Stimulated activated CD4-positive, alpha-beta T cell treated with anti-CD3 and anti-CD28 coated beads, Interleukin-4, amount 100 ng/mL, for 1 hour (primary cell): ENCODE data around the gene CRAT.
A peak's percentile ranks its signal among the peaks of the same experiment; 100 is the strongest.

Experiments used
- DNase-seq: peaks from one replicate; pipeline ENCODE4 v3.0.0-alpha.2; 2020

Gene CRAT

GRCh38 chr9:129080601-129081387 lies 29.8 kb downstream of the CRAT start, which contains the start of gene DOLPP1:
TSS of gene DOLPP1 (plus strand) at chr9:129081111. CDS start at chr9:129081132, 21 bp downstream.
- peak; percentile 98 for DNase-seq

DNA sequence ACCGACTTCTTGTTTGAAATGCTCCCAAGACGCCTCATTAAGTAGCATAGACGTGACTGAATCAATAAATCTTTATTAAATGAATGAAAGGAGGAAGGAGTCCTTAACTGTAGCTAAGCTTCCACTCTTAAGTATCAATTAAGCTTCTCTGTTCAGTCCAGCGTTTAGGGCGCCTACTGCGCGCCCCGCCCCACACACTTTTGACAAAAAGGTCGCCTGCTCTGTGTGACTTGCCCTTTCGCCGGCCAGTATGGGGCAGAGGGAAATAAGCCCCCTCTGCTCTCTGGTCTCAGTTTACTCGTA lies 30.3 kb downstream of the CRAT start:
- DNase-seq: no peak

GRCh38 chr9:129079829-129080228 lies 30.8 kb downstream of the CRAT start:
- no peak for DNase-seq

DNA sequence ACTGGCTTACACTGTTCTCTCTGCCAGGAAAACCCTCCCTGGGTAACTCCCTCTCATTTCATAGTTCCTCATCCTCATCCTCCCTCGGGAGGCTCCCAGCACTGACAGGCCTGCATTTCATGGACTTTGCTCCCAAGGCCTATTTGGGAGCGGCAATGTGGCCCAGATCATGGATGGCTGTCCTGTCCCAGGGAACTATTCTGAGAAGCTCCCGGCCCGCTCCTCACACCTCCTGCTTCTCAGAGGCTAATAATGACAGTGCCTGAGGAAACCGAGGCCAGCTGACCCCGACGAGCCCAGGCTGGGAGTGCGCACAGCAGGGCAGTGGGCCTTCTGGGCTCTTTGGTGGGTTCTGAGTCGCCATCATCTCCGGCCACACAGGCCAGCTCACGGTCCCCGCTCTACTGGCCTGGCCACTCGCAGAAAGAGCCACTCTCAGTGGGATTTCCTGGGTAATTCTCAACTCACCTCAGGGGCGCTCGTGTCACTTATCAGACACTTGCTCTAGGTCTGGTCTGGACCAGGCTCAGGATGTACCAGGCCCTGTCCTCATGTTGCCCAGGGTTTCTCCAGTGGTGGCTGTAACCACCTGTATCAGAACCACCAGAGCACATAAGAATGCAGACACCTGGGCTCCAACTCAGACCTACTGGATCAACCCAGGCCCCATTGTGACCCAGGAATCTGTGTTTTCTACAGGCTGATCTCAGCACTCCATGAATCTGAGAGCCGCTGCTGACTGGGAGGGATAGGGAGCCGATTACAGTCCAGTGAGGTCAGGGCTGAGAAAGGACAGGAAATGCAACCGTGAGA lies 31.7 kb downstream of the CRAT start:
- no peak for DNase-seq

DNA sequence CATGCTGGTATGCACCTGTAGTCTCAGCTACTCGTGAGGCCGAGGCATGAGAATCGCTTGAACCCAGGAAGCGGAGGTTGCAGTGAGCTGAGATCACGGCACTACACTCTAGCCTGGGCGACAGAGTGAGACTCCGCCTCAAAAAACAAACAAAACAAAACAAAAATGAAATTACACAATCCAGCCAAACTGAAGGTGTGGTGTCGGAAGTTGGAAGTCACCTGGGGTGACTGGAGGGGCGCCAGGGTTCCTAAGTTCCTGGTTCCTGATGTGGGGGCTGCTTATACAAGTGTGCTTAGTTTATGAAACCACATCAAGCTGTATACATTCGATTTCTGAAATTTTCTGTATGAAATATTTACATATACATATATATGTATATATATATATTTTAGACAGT lies 33.4 kb downstream of the CRAT start:
- DNase-seq: no peak

- no peak for DNase-seq
Observed at GRCh38 chr9:129076640-129077037, 34.0 kb downstream of the CRAT start.

DNA sequence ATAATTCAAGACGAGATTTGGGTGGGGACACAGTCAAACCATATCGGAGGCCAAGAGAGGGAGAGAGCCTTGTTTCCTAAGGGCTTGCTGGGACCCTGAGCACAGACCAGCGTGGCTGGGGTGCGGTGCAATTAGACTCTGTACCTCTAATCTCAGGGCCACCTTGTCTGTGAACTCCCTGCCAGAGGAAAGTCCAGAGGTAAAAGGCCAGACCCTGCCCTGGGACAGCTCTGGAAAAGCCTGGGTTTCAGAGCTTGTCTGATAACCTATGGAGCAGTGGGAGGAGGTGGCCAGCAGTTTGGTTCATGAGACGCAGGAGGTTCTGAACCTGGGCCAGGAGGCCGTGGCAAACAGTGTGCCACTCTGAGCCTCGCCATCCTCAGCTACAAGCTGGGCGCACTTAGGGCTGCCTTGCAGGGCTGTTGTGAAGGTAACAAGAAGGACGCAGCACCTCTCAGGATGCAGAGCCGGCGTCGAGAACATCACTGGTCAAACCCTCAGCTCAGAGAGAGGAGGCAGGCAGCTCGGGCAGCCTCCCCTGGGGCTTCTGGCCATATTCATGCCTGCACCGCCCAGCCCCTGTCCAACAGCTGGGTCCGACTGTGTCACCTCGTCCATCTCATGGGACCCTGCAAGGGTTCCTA lies 34.5 kb downstream of the CRAT start:
- DNase-seq: no peak

DNA sequence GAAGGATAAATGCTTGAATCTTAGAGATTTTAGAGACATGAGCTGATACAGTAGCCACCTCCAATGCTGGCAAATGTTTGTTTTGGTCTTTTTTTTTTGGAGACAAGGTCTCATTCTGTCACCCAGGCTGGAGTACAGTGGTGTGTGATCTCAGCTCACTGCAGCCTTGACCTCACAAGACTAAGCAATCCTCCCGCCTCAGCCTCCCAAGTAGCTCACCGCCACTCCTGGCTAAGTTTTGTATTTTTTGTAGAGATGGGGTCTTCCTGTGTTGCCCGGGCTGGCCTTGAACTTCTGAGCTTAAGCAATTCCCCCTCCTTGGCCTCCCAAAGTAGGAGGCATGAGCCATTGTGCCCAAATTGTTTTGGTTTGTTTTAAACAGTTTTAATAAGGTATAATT lies 36.5 kb downstream of the CRAT start:
- no peak for DNase-seq

DNA sequence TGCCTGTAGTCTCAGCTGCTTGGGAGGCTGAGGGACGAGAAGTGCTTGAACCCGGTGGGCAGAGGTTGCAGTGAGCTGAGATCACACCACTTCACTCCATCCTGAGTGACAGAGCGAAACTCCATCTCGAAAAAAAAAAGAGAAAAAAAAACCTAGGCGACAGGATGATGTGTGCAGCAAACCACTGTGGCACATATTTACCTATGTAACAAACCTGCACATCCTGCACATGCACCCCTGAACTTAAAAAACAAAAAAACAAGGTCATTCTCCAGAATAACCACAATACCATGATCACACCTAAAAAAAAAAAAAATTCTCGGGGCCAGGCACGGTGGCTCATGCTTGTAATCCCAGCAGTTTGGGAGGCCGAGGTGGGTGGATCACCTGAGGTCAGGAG lies 37.2 kb downstream of the CRAT start:
- no peak for DNase-seq

- no peak for DNase-seq
Observed at GRCh38 chr9:129072171-129072570, 38.4 kb downstream of the CRAT start.

- no peak for DNase-seq
Observed at GRCh38 chr9:129071526-129072126, 39.0 kb downstream of the CRAT start.

GRCh38 chr9:129070696-129071525 lies 39.7 kb downstream of the CRAT start:
- DNase-seq: no peak

DNA sequence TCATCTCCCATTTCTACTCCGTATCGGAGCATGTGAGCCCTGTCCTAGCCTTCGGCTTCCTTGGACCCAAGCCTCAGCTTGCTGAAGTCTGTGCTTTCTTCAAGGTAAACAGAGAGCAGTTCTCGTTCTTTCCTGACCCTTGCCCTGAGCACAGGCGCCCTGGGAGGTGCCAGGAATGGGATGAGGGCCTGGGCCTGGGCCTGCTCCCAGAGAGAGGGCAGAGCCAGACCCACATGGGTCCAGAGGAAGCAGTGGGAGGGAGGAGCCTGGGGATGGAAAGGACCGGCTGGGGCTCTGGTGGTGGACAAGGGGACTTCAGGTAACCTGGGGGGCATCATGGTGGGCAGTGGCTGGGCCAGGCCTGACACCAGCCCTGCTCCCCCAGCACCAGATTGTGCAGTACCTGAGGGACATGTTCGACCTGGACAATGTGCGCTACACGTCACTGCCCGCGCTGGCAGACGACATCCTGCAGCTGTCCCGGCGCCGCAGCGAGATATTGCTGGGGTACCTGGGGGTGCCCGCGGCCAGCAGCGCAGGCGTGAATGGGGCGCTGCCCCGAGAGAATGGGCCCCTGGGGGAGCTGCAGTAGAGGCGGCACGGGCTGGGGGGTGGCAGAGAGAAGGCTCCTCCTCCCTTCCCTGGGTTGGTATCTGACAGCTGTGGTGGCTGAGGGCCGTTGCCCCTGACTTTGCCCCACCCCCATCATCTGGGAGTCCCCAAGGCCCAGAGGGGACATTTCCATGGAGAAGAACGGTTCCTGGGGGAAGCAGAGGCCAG lies 40.5 kb downstream of the CRAT start:
- no peak for DNase-seq

- peak; percentile 52 for DNase-seq
Observed at GRCh38 chr9:129068990-129069861, 41.4 kb downstream of the CRAT start.

- no peak for DNase-seq
Observed at GRCh38 chr9:129068110-129068509, 42.5 kb downstream of the CRAT start.

DNA sequence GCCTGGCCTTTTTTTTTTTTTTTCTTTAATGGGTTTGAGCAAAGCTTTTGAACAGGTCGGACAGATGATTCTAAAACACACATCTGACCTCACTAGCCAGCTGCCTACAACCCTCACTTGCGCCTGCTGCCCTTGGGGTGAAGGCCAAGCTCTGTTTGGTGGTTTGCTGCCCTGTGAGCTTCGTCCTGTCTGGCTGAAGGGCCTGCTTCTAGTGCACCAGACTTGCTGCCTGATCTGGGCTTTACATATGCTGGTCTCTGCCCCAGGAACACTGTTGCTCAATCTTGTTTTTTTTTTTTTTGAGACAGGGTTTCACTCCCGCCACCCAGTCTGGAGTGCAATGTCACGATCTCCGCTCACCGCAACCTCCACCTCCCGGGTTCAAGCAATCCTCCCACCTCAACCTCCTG lies 46.1 kb downstream of the CRAT start:
- DNase-seq: no peak

GRCh38 chr9:129063061-129063460 lies 47.5 kb downstream of the CRAT start:
- DNase-seq: no peak

DNA sequence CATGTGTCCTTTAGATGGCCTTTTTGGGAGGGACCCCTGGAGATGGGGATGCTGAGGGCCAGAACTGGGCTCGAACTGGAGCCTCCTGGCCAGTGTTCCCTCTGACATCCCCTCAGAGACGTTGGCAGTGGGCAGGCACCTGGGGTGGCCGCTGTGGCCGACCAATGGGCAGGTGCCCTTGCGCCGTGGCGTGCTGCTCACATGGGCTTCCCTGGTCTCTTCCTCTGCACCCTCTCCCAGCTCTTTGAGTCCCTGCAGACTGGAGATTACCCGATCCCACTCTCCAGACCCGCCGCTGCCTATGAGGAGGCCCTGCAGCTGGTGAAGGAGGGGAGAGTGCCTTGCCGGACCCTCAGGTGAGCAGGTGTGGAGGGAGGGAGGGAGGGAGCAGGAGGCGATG lies 49.6 kb downstream of the CRAT start:
- no peak for DNase-seq

- DNase-seq: no peak
Observed at GRCh38 chr9:129059796-129060785, 50.5 kb downstream of the CRAT start.
